ENCODE data around the gene AKAP1.

DNA sequence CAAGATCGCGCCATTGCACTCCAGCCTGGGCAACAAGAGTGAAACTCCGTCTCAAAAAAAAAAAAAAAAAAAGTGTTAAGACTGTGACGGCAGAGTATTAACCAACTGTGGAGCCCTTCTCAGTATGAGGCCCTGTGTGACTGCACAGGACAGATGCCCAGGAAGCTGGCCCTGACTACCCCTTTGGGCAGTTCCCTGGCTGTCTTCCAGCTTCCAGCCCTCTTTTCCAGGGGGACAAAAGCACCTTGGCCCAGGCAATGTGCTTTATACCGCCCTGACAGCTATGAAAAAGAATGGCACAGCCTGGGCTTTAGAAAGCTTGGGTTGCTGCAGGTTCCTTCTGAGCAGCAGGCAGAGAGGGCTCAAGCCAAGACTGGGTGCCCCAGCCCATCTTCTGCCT is 61.2 kb downstream of the AKAP1 start:
- TF ChIP-seq, protein P1, sequence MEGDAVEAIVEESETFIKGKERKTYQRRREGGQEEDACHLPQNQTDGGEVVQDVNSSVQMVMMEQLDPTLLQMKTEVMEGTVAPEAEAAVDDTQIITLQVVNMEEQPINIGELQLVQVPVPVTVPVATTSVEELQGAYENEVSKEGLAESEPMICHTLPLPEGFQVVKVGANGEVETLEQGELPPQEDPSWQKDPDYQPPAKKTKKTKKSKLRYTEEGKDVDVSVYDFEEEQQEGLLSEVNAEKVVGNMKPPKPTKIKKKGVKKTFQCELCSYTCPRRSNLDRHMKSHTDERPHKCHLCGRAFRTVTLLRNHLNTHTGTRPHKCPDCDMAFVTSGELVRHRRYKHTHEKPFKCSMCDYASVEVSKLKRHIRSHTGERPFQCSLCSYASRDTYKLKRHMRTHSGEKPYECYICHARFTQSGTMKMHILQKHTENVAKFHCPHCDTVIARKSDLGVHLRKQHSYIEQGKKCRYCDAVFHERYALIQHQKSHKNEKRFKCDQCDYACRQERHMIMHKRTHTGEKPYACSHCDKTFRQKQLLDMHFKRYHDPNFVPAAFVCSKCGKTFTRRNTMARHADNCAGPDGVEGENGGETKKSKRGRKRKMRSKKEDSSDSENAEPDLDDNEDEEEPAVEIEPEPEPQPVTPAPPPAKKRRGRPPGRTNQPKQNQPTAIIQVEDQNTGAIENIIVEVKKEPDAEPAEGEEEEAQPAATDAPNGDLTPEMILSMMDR (IDR thresholded peaks at IDR 0.05), result no peak
- no peak for TF ChIP-seq POLR2AphosphoS5 (IDR thresholded peaks at IDR 0.05)
